DMS 273 (cell line): ENCODE results near the gene ATG2A.

ENCODE experiments used
- DNase-seq: peaks from one replicate; lab custom pipeline; 2025; ENCODE audit not compliant: unreplicated experiment; lab: John Stamatoyannopoulos, UW

Gene ATG2A

GRCh38 chr11:64925536-64926436 is 8.8 kb upstream of the ATG2A start:
- DNase-seq: no peak

GRCh38 chr11:64924910-64925284 is 7.9 kb upstream of the ATG2A start:
- peak; percentile 17 for DNase-seq

- peak; percentile 87 for DNase-seq
Observed at GRCh38 chr11:64923944-64924909, 7.2 kb upstream of the ATG2A start, which contains the start of gene PPP2R5B. Gene PPP2R5B, plus strand, starts transcription at chr11:64924689. Its CDS starts 1,046 bp downstream, at chr11:64925735.

- no peak for DNase-seq
Observed at GRCh38 chr11:64923151-64923661, 6.2 kb upstream of the ATG2A start.

GRCh38 chr11:64921384-64921783 is 4.4 kb upstream of the ATG2A start:
- DNase-seq: no peak

- DNase-seq: no peak
Observed at GRCh38 chr11:64920124-64920523, 3.1 kb upstream of the ATG2A start.

- DNase-seq: peak; percentile 35
Observed at GRCh38 chr11:64919627-64920026, 2.6 kb upstream of the ATG2A start.

GRCh38 chr11:64918017-64918416 is 1.0 kb upstream of the ATG2A start:
- DNase-seq: peak; percentile 40

- no peak for DNase-seq
Observed at GRCh38 chr11:64917663-64917995, 620 bp upstream of the ATG2A start.

- DNase-seq: peak; percentile 49
Observed at GRCh38 chr11:64916040-64916774, 802 bp downstream of the ATG2A start.

GRCh38 chr11:64915376-64915887 is 1.6 kb downstream of the ATG2A start:
- no peak for DNase-seq

GRCh38 chr11:64914123-64914522 is 2.9 kb downstream of the ATG2A start:
- no peak for DNase-seq

GRCh38 chr11:64913171-64913727 is 3.8 kb downstream of the ATG2A start:
- no peak for DNase-seq

GRCh38 chr11:64911689-64912088 is 5.3 kb downstream of the ATG2A start:
- DNase-seq: no peak

- no peak for DNase-seq
Observed at GRCh38 chr11:64911142-64911541, 5.9 kb downstream of the ATG2A start.

GRCh38 chr11:64910451-64911093 is 6.4 kb downstream of the ATG2A start:
- no peak for DNase-seq

- DNase-seq: no peak
Observed at GRCh38 chr11:64909653-64910343, 7.2 kb downstream of the ATG2A start.

- no peak for DNase-seq
Observed at GRCh38 chr11:64908766-64909165, 8.2 kb downstream of the ATG2A start.

- DNase-seq: no peak
Observed at GRCh38 chr11:64906314-64906635, 10.7 kb downstream of the ATG2A start.
